ENCODE measurements around the gene SLC4A8.

SLC4A8 gene

GRCh38 chr12:51395283-51396230 is 29.1 kb upstream of the SLC4A8 start:
- DNase-seq = no peak

DNA sequence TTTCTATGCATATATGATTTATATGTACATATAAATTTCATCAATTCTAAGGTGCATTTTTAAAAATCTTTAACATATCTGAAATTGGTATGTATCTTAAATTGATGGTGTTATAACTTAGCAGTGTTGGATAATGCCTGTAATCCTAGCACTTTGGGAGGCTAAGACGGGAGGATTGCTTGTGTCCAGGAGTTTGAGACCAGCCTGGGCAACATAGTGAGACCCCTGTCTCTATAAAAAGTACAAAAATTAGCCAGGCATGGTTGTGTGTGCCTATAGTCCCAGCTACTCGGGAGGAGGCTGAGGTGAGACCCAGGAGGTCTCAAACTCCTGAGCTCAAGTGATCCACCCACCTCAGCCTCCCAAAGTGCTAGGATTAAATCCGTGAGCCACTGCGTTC is 27.0 kb upstream of the SLC4A8 start:
- DNase-seq = no peak

- DNase-seq = no peak
Measured at GRCh38 chr12:51399891-51400290, 24.7 kb upstream of the SLC4A8 start.

- no peak for DNase-seq
Measured at GRCh38 chr12:51401020-51401419, 23.6 kb upstream of the SLC4A8 start.

- DNase-seq = no peak
Measured at GRCh38 chr12:51401486-51401885, 23.1 kb upstream of the SLC4A8 start.

DNA sequence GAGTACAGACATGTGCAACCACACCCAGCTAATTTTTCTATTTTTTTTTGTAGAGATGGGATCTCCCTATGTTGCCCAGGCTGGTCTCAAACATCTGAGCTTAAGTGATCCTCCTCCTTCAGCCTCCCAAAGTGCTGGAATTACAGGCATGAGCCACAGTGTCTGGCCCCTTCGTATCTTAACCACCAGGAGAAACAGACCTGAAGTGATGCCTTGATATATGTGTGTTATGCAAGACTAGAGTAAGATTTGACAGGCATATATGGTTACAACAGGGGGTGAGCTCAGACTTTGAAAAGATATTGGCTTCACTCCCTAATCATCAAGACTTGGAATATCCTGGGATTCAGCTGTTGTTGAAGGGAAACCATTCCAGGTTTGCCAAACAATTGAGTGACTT is 22.7 kb upstream of the SLC4A8 start:
- DNase-seq = no peak

DNA sequence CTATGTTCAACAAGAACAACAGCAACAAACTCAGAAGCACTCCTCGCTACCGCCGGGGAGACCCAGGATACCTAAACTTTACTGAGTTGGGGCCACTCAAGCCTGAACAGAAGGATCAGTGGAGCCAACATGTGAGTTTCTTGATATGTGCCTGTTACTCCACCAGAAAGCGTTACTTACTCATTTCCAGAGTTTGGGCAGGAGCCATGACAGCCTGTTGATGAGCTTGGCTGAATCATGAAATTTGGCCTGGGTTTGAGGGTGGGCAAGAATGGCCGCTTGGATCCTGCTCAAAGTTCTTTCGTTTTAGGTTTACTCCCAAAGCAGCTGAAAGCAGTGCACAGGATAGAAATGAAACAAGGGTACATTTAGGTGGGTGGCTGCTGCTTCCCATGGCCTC is 21.5 kb upstream of the SLC4A8 start:
- no peak for DNase-seq

- no peak for DNase-seq
Measured at GRCh38 chr12:51403681-51404136, 20.9 kb upstream of the SLC4A8 start.

- no peak for DNase-seq
Measured at GRCh38 chr12:51404627-51405026, 20.0 kb upstream of the SLC4A8 start.

- DNase-seq = no peak
Measured at GRCh38 chr12:51405801-51406207, 18.8 kb upstream of the SLC4A8 start.

DNA sequence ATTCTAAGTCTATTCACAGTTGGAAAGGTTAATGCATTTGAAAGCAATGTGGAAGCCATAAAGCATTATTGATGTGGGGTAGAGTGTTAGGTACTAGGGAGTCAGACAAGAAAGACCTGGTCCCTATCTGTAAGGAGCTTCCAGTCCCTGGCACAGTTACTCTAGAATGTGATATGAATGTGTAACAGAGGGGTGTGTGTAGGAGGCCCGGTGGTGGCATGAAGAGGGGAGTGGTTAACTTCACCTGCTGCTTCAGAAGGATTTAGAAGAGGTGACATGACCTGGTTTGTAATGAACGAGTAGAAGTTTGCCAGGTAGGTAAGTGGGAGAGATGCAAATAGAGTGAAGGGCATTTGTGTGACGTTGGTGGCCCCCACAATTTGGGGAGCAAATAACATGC is 18.3 kb upstream of the SLC4A8 start:
- no peak for DNase-seq

- no peak for DNase-seq
Measured at GRCh38 chr12:51406859-51407258, 17.8 kb upstream of the SLC4A8 start.

DNA sequence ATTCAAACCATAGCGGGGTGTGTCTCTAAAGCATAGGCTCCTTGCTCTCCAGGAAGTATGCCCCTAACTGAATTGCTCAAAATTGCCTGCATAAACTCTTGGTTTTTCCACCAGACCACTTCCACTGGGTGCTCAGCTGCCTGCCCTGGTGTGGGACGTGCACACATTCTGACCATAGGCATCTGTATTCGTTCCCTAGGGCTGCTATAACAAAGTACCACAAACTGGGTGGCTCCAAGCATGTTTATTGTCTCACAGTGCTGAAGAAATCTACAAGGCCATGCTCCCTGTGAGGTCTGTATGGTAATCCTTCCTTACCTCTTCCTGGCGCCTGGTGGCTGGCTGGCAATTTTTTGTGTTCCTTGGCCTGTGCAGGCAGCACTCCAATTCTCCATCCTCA is 17.0 kb upstream of the SLC4A8 start:
- no peak for DNase-seq

GRCh38 chr12:51409846-51410245 is 14.8 kb upstream of the SLC4A8 start:
- no peak for DNase-seq

DNA sequence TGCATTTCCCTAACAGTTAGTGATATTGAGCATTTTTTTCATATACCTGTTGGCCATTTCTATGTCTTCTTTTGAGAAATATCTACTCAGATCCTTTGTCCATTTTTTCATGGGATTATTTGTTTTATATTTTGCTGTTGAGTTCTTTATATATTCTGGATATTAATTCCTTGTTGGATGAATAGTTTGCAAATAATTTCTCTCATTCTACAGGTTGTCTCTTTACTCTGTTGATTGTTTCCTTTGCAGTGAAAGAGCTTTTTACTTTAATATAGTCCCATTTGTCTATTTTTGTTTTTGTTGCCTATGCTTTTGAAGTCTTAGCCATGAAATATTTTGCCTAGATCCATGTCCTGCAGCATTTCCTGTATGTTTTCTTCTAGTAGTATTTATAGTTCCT is 11.5 kb upstream of the SLC4A8 start:
- DNase-seq = no peak

DNA sequence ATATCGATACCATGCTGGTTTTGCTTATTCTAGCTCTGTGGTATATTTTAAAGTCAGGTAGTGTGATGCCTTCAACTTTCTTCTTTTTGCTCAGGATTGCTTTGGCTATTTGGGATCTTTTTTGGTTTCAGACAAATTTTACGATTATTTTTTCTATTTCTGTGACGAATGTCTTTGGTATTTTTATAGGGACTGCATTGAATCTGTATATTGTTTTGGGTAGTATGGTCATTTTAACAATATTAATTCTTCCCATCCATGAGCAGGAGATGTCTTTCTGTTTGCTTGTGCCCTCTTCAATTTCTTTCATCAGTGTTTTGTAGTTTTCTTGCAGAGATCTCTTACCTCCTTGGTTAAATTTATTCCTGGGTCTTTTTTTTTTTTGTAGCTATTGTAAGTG is 10.8 kb upstream of the SLC4A8 start:
- DNase-seq = no peak

DNA sequence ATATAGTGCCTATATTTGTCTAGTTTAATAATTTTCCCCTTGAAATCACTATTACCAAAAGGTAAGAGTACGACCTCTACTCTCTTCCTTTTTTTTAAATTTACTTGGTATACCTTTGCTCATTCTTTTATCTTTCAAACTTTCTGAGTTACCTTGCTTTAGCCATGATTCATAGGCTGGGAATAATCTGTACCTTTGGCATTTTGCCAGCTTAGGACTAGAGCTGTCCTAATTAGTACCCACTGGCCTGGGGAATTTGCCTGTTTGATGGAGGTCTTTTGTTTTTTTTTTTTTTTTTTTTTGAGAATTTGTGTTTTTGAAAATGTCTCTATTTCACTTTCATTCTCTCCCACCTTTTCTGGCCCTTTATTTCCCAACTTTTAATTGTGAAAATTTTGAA is 8.7 kb upstream of the SLC4A8 start:
- peak; percentile 51 for DNase-seq

- DNase-seq = no peak
Measured at GRCh38 chr12:51417826-51418225, 6.8 kb upstream of the SLC4A8 start.

DNA sequence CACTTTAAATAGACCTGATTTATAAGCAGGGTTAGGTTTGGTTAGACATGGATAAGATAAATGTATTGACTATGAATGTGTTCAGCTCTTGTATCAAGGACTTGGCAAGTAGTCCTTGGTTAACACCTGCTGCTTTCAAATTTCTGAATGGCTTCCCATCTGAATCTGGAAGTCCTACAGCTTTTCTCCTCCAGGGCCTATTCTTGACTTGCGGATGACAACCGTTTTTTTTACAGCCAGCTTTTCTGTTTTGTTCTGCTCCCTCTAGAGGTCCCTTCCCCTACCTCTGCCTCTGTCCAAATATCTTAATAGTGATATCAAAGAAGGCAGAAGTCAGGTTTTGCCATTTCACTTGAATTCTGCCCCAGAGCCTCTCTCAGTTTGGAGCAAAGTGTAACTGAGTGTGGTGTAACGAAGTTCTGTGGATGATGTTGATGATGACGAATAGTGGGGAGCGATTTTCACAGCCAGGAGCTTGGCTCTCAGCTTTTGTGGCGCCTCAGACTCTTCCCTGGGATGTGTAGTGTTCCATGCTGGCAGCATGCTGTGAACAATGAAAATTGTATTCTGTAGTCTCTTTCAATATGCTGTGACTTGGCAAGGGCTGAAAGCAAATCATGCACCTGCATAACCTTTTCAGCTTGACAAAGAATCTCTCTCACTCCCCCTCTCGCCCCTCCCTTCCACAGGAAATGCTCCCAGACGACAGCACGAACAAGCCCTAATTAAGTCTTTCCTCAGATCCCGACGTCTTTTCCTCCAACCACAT is 5.0 kb upstream of the SLC4A8 start:
- peak; percentile 92 for DNase-seq

DNA sequence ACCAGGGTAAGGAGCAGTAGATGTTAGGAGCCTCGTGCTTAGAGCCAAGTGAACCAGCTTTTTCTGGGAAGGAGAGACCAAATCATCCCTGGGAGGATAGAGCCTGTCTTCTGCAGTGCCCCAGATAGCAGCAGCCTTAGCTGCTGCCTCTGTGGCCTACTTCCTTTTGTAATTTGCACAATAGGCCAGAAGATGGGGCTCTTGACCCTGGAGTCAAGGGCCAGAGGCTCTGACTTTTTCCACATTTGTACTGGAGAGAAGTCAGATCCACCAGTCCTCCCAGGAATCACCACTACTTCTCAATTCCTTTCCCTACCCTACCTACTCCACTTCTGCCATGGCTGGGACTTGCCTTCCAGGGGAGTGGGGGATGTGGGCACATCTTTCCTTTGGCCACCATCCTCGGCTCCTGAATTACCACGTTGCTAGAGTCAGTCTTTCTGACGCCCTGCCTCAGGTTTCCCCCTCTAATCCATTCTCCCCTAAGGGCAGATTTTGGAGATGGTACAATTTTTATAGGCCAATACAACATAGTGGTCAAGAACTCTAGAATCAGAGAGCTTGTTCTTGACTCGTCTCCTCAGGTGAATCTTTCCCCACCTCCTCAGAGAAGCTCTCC is 3.3 kb upstream of the SLC4A8 start:
- peak; percentile 60 for DNase-seq

DNA sequence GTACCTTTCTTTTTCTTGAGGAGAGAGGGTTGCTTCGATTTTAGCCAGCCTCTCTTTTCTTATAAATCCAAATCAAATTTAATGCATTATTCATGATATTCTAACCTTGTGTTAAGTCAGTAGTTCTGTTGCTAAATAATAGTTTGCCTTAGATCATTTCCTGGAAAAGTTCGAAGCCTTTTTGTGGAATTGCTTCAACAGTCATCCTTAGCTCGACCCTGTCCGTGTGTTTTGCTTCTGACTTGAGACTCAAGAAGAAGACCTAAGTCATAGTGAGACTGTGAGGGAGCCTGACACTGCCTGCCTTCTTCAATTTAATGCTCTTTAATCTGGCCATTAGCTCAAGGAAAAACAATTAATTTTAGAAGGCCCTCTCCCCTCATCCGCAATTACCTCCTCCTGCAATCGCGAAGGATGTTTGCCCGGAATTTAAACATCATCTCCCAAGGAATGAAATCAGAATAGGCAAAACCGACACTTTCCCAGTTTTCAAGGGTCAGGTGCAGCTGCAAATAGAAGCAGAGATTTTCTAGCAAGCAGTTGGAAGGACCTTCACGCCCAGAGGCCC is 453 bp upstream of the SLC4A8 start:
- no peak for DNase-seq

- DNase-seq = no peak
Measured at GRCh38 chr12:51428256-51428655, 3.6 kb downstream of the SLC4A8 start.

DNA sequence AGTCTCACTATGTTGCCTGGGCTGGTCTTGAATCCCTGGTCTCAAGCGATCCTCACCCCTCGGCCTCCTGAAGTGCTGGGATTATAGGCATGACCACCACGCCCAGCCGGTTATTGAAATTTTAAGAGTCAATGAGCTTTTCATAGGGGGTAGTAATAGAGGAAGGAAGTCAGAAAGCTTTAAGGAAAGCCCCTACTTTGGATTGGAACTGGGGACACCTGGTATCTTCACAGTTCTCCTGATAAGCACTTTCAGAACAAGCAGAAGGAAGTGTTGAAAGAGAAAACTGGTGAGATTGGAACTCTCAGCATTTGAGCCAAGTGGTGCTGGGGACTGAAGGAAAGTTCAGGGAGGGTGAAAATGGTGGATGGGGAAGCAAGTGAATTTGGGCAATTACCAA is 5.1 kb downstream of the SLC4A8 start:
- no peak for DNase-seq
